A549 (cell line): Measurements from ENCODE around the gene ADD1. TPM values are rescaled to one million over a fixed set of nuclear protein-coding genes. Genes with fewer than 3 reads are reported as not detected.

Source experiments
- ATAC-seq, 2 experiments: fragments of 200-7000 bp in 1 of 2; fragments of >200 bp in 1 of 2; cut with Nextera tagmentation in 1 of 2; cut with Tn5 transposase in 1 of 2; 3 replicates each; pipeline versions ENCODE4 v1.8.0 to v1.9.1; 2018 to 2020; ENCODE audit warnings: mild to moderate bottlenecking in 1 of 2, moderate library complexity in 1 of 2
- CTCF ChIA-PET: fragments of 300-600 bp; sonication (Branson Sonifier 250); formaldehyde crosslinking; extraction: SDS; loops from one replicate; lab custom pipeline; 2021; ENCODE audit warnings: antibody characterized with exemption, inconsistent platforms; lab: Yijun Ruan, JAX
- POLR2A ChIA-PET: fragments of 350-600 bp; formaldehyde crosslinking; extraction: SDS; loops from one replicate; lab custom pipeline; 2021; ENCODE audit warnings: antibody characterized with exemption, inconsistent platforms; lab: Yijun Ruan, JAX
- DNase-seq, 2 experiments: peaks; one replicate each; pipeline versions ENCODE4 v3.0.0 to v3.0.0-alpha.2; 2011 to 2016; ENCODE audit warnings: low read depth in 1 of 2, low spot score in 1 of 2
- FAIRE-seq: peaks from 2 replicates; lab custom pipeline; 2011; peaks lifted over from hg19 to GRCh38; lab: Jason Lieb, UNC
- H3K27ac ChIP-seq, 2 experiments: fragments of >200 bp; sonication (Bioruptor Twin); formaldehyde crosslinking; 3 replicates each; pipeline ENCODE4 v1.5.1; 2016 to 2017
- H3K4me1 ChIP-seq: fragments of >200 bp; sonication (Bioruptor Twin); formaldehyde crosslinking; 3 replicates; pipeline ENCODE4 v1.6.1; 2016
- H3K4me2 ChIP-seq: fragments of >200 bp; sonication (Bioruptor Twin); formaldehyde crosslinking; 3 replicates; pipeline ENCODE4 v1.6.1; 2016
- H3K4me3 ChIP-seq: fragments of >200 bp; sonication (Bioruptor Twin); formaldehyde crosslinking; 3 replicates; pipeline ENCODE4 v1.5.1; 2016
- H3K9me3 ChIP-seq: fragments of >200 bp; sonication (Bioruptor Twin); formaldehyde crosslinking; 3 replicates; pipeline ENCODE4 v1.6.1; 2016
- BCL3 ChIP-seq: fragments of >200 bp; sonication (Bioruptor Twin); formaldehyde crosslinking; IDR thresholded peaks from 3 replicates; pipeline ENCODE4 v1.6.1; 2016
- BHLHE40 ChIP-seq: IDR thresholded peaks from 2 replicates; pipeline ENCODE4 v1.6.1; 2012; ENCODE audit warnings: low read depth, low read length, inconsistent platforms
- CBX2 ChIP-seq: fragments of 200-600 bp; sonication (generic); IDR thresholded peaks from 2 replicates; pipeline ENCODE4 v1.6.1; 2016; ENCODE audit warnings: low read depth, mild to moderate bottlenecking, borderline replicate concordance
- CBX8 ChIP-seq: fragments of 200-600 bp; sonication (generic); IDR thresholded peaks from 2 replicates; pipeline ENCODE4 v1.6.1; 2016
- CHD2 ChIP-seq: fragments of 150-350 bp; IDR thresholded peaks from 2 replicates; pipeline ENCODE4 v1.6.1; 2014; ENCODE audit warnings: low read length; ENCODE audit not compliant: partially characterized antibody
- ESRRA ChIP-seq: fragments of 150-350 bp; IDR thresholded peaks from 2 replicates; pipeline ENCODE4 v1.6.1; 2014; ENCODE audit warnings: mild to moderate bottlenecking, low read length, borderline replicate concordance
- FOXS1 ChIP-seq: fragments of 250-450 bp; sonication (Bioruptor Pico); IDR thresholded peaks from 2 replicates; pipeline ENCODE4 v1.5.0; 2020; ENCODE audit warnings: mild to moderate bottlenecking, moderate library complexity
- GATA3 ChIP-seq: IDR thresholded peaks from 2 replicates; pipeline ENCODE4 v1.6.1; 2012; ENCODE audit warnings: borderline replicate concordance
- HES2 ChIP-seq: fragments of >200 bp; sonication (Bioruptor Twin); formaldehyde crosslinking; IDR thresholded peaks from 2 replicates; pipeline ENCODE4 v1.6.1; 2016
- HEYL ChIP-seq: fragments of 250-450 bp; sonication (Bioruptor Pico); IDR thresholded peaks from 2 replicates; pipeline ENCODE4 v1.8.0; 2021; ENCODE audit warnings: mild to moderate bottlenecking, moderate library complexity
- HOXA7 ChIP-seq: fragments of 250-450 bp; sonication (Bioruptor Pico); IDR thresholded peaks from 2 replicates; pipeline ENCODE4 v1.5.0; 2020; ENCODE audit warnings: mild to moderate bottlenecking, moderate library complexity
- HOXB13 ChIP-seq: fragments of 250-450 bp; sonication (Bioruptor Pico); IDR thresholded peaks from 2 replicates; pipeline ENCODE4 v1.5.0; 2020; ENCODE audit warnings: low read depth, mild to moderate bottlenecking, moderate library complexity
- JUN ChIP-seq, 2 experiments: fragments of >200 bp; sonication (Bioruptor Twin); formaldehyde crosslinking; IDR thresholded peaks; 2 replicates in 1 of 2; 3 replicates in 1 of 2; pipeline ENCODE4 v1.6.1; 2016 to 2017
- JUNB ChIP-seq: fragments of >200 bp; sonication (Bioruptor Twin); formaldehyde crosslinking; IDR thresholded peaks from 2 replicates; pipeline ENCODE4 v1.6.1; 2016
- KDM5A ChIP-seq: fragments of 200-600 bp; sonication (generic); IDR thresholded peaks from 2 replicates; pipeline ENCODE4 v1.6.1; 2016; ENCODE audit warnings: antibody characterized with exemption, mild to moderate bottlenecking
- MAFK ChIP-seq: fragments of 450-650 bp; IDR thresholded peaks from 2 replicates; pipeline ENCODE4 v1.6.1; 2014; ENCODE audit not compliant: partially characterized antibody
- MAZ ChIP-seq: fragments of 150-350 bp; IDR thresholded peaks from 2 replicates; pipeline ENCODE4 v1.6.1; 2014; ENCODE audit warnings: antibody characterized with exemption, low read depth, low read length, borderline replicate concordance
- MYC ChIP-seq: IDR thresholded peaks from 2 replicates; pipeline ENCODE4 v1.6.1; 2012; ENCODE audit warnings: mild to moderate bottlenecking, inconsistent platforms, low read length, improper control_type of control experiment, borderline replicate concordance
- NFE2L2 ChIP-seq: fragments of 150-350 bp; conservative IDR thresholded peaks from 2 replicates; pipeline ENCODE4 v1.6.1; 2014; ENCODE audit warnings: low read length
- PHF8 ChIP-seq: fragments of 200-600 bp; sonication (generic); IDR thresholded peaks from 2 replicates; pipeline ENCODE4 v1.6.1; 2016; ENCODE audit warnings: low read depth, mild to moderate bottlenecking, antibody characterized with exemption, moderate library complexity, borderline replicate concordance
- RAD21 ChIP-seq, 2 experiments: fragments of >200 bp in 1 of 2; sonication (Bioruptor Twin) in 1 of 2; formaldehyde crosslinking in 1 of 2; IDR thresholded peaks in 1 of 2; conservative IDR thresholded peaks in 1 of 2; 2 replicates in 1 of 2; 3 replicates in 1 of 2; pipeline ENCODE4 v1.6.1; 2012 to 2018; ENCODE audit warnings: inconsistent platforms in 1 of 2
- RARB ChIP-seq: fragments of 250-450 bp; sonication (Bioruptor Pico); IDR thresholded peaks from 2 replicates; pipeline ENCODE4 v1.8.0; 2021; ENCODE audit warnings: mild to moderate bottlenecking, moderate library complexity
- RFX5 ChIP-seq: fragments of 450-650 bp; IDR thresholded peaks from 2 replicates; pipeline ENCODE4 v1.7.1; 2014; ENCODE audit warnings: antibody characterized with exemption, mild to moderate bottlenecking, moderate library complexity
- SMC3 ChIP-seq: fragments of >200 bp; sonication (Bioruptor Twin); formaldehyde crosslinking; IDR thresholded peaks from 3 replicates; pipeline ENCODE4 v1.6.1; 2018; ENCODE audit warnings: inconsistent platforms
- USF2 ChIP-seq: fragments of 450-650 bp; IDR thresholded peaks from 2 replicates; pipeline ENCODE4 v1.6.1; 2014; ENCODE audit warnings: antibody characterized with exemption
- ZC3H11A ChIP-seq: fragments of 450-650 bp; IDR thresholded peaks from 2 replicates; pipeline ENCODE4 v1.6.1; 2014; ENCODE audit warnings: antibody characterized with exemption, mild to moderate bottlenecking
- ZNF302 ChIP-seq: fragments of 250-450 bp; sonication (Bioruptor Pico); IDR thresholded peaks from 2 replicates; pipeline ENCODE4 v1.9.0; 2021; ENCODE audit warnings: inconsistent platforms, mild to moderate bottlenecking, moderate library complexity
- ZSCAN20 ChIP-seq: fragments of 250-450 bp; sonication (Bioruptor Pico); IDR thresholded peaks from 2 replicates; pipeline ENCODE4 v1.8.0; 2022; ENCODE audit warnings: mild to moderate bottlenecking, moderate library complexity
- WGBS: methylation state at CpG from one replicate; pipeline ENCODE4 v1.1.6; 2017; ENCODE audit errors: missing lambda C conversion rate; 5-methylcytosine and 5-hydroxymethylcytosine counted together
- polyA plus RNA-seq, 4 experiments: library from polyadenylated mRNA; depleted of rRNA in 3 of 4; stranded (reverse); fragments of >200 nt; fragmentation: RNase III in 1 of 4; extraction: RNeasy Plus Mini Kit Qiagen cat#74134 plus additional on column Dnase treatment in 1 of 4; gene quantifications; 2 replicates in 3 of 4; 3 replicates in 1 of 4; pipeline ENCODE4 v1.2.3, GENCODE V29; 2011 to 2017
- TF ChIP-seq, protein P1 (sequence below): IDR thresholded peaks from 2 replicates; pipeline ENCODE4 v1.6.1; 2012; ENCODE audit warnings: low read depth, borderline replicate concordance

The ADD1 gene
- polyA plus RNA-seq, 2 of the 4 experiments (the other 2 are of a cell fraction) = 59.7 to 60.3 TPM

DNA sequence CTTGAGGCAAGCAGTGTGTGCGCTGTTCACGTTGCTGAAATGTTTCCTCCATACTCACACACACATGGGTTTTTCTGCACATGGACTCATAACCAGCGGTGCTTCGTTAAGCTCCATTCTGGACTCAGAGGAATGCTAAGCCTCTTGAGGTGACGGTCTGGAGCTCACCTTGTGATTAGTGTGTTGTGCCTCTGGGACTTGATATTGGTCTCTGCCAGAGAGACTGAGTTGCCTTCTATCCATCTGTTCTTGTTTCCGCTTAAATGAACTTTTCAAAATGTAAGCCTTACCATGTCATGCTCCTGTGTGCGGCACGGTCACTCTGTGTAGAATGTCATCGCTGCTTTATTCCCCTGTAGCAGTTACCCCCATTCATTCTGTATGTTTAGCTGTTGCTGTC lies 42.5 kb downstream of the ADD1 start:
- Histone ChIP-seq H3K9me3 (no peaks in the 10 kb centered on the region), H3K4me1 (no peaks in the 10 kb centered on the region), H3K4me3 (no peak overlapping the region), H3K4me2 (no peak overlapping the region), H3K27ac (no peak overlapping the region)
- ATAC-seq (no peak), FAIRE-seq (no peak), DNase-seq (no peak)
- ChIA-PET POLR2A (no interaction called here), CTCF (interaction anchor here (2.2 kb wide), 1 partner anchor 122 kb away, joined by 5 read pairs; no protein-coding TSS in a partner anchor)
- WGBS = 98% methylated on average over 9 of the region's 9 CpGs
- no peak for TF ChIP-seq GATA3
- TF ChIP-seq MAZ = no peak
- TF ChIP-seq BHLHE40 = no peak

DNA sequence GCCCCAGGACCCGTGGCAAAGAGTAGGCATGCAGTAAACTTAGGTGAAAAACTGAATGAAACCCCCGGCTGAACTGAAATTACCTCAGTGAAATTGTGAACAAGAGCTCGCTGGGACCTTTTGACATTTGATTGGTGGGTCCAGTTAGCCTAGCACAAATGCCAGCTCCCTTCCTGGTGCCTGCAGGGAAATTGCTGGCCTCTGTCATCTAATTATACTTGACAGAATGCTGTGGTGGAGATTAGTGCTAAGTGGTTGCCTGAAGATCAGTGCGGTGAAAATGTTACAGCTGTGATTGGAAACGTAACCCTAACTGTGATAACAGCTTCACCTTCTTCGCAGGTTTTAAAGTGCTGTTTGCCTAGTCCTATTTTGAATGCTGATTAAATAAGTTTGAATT lies 43.0 kb downstream of the ADD1 start:
- POLR2A ChIA-PET = no interaction called here
- H3K4me3 ChIP-seq = no peak overlapping the region
- no peak overlapping the region for H3K4me2 ChIP-seq
- H3K9me3 ChIP-seq = no peaks in the 10 kb centered on the region
- no peaks in the 10 kb centered on the region for H3K4me1 ChIP-seq
- TF ChIP-seq ZC3H11A = no peak
- TF ChIP-seq PHF8 = no peak
- no peak for TF ChIP-seq RARB (CRISPR knock-in tag)
- TF ChIP-seq MYC = no peak
- TF ChIP-seq HEYL (CRISPR knock-in tag) = no peak
- TF ChIP-seq JUN (IDR thresholded peaks at IDR 0.05) = no peak
- no peak for TF ChIP-seq NFE2L2
- TF ChIP-seq RAD21 (conservative IDR thresholded peaks at IDR 0.05 in 1 of 2, IDR thresholded peaks at IDR 0.05 in 1 of 2) = no peak
- TF ChIP-seq MAZ = no peak
- no peak for TF ChIP-seq BCL3
- TF ChIP-seq FOXS1 (CRISPR knock-in tag) = no peak
- no peak for TF ChIP-seq ZNF302 (CRISPR knock-in tag)
- no peak for TF ChIP-seq ZSCAN20 (CRISPR knock-in tag)
- no peak for TF ChIP-seq RFX5
- TF ChIP-seq GATA3 = no peak
- no peak for TF ChIP-seq SMC3
- TF ChIP-seq MAFK = no peak
- no peak for TF ChIP-seq CHD2
- TF ChIP-seq ESRRA = no peak
- DNase-seq = no peak
- CTCF ChIA-PET = interaction anchor here (2.2 kb wide), 1 partner anchor 122 kb away, joined by 5 read pairs; no protein-coding TSS in a partner anchor
- H3K27ac ChIP-seq = no peak overlapping the region
- 75% methylated on average over 6 of the region's 6 CpGs for WGBS
- no peak for FAIRE-seq
- ATAC-seq = no peak

DNA sequence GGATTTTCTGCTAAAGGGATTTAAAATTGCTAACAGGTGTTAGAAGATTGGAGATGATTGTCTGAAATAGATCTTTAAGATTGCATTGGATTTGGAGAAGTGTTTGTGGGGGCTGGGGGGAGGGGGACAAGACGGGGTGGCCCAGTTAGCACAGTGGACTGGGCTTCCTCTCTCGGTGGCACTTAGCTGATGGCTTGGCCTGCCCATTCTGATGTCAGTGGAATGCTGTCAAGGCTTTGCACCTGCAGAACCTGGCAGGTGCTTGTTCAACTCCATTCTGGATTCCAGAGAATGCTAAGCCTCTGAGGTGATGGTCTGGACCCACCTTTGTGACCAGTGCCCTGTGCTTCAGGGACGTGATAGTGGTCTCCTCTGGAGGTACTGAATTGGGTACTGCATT lies 43.7 kb downstream of the ADD1 start:
- no peak for TF ChIP-seq NFE2L2
- TF ChIP-seq CHD2 = no peak
- TF ChIP-seq KDM5A = no peak
- no peak for TF ChIP-seq RARB (CRISPR knock-in tag)
- TF ChIP-seq USF2 = no peak
- no peak for TF ChIP-seq CBX2
- no peak for TF ChIP-seq HES2
- TF ChIP-seq HOXB13 = no peak
- TF ChIP-seq HOXA7 (CRISPR knock-in tag) = no peak
- no peak for TF ChIP-seq PHF8
- no peak for TF ChIP-seq MYC
- no peak for TF ChIP-seq CBX8
- no peak for TF ChIP-seq JUNB
- TF ChIP-seq, protein P1, sequence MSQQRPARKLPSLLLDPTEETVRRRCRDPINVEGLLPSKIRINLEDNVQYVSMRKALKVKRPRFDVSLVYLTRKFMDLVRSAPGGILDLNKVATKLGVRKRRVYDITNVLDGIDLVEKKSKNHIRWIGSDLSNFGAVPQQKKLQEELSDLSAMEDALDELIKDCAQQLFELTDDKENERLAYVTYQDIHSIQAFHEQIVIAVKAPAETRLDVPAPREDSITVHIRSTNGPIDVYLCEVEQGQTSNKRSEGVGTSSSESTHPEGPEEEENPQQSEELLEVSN = no peak
- TF ChIP-seq RFX5 = no peak
- no peak for TF ChIP-seq ZSCAN20 (CRISPR knock-in tag)
- DNase-seq (no peak), ATAC-seq (no peak), FAIRE-seq (no peak)
- H3K4me3 ChIP-seq = no peak overlapping the region
- H3K4me2 ChIP-seq = no peak overlapping the region
- no peaks in the 10 kb centered on the region for H3K4me1 ChIP-seq
- POLR2A ChIA-PET = no interaction called here
- CTCF ChIA-PET = interaction anchor here (2.2 kb wide), 1 partner anchor 123 kb away, joined by 5 read pairs; no protein-coding TSS in a partner anchor
- 100% methylated on average over 2 of the region's 3 CpGs for WGBS
- no peak overlapping the region for H3K27ac ChIP-seq
- no peaks in the 10 kb centered on the region for H3K9me3 ChIP-seq
